H9 (cell line): ENCODE data around the gene SH2D3C. TPM values are rescaled to one million over a fixed set of nuclear protein-coding genes. Genes with fewer than 3 reads are reported as not detected.

Source experiments
- DNase-seq: peaks from one replicate; pipeline ENCODE4 v3.0.0-alpha.2; 2017
- H2AFZ ChIP-seq: one replicate; pipeline ENCODE4 v1.6.1; 2013; ENCODE audit warnings: mild to moderate bottlenecking, low read length, control low read depth, moderate library complexity
- H2AK5ac ChIP-seq: 2 replicates; pipeline ENCODE4 v1.6.1; 2013; ENCODE audit warnings: low read length, control low read depth, mixed read lengths; ENCODE audit not compliant: insufficient read length
- H2BK120ac ChIP-seq: one replicate; pipeline ENCODE4 v1.6.1; 2013; ENCODE audit warnings: low read depth, mild to moderate bottlenecking, low read length, control low read depth, inconsistent platforms; ENCODE audit not compliant: poor library complexity, severe bottlenecking
- H2BK12ac ChIP-seq: 2 replicates; pipeline ENCODE4 v1.6.1; 2013; ENCODE audit warnings: low read length, control low read depth, mixed read lengths, low read depth; ENCODE audit not compliant: insufficient read length
- H2BK15ac ChIP-seq: 2 replicates; pipeline ENCODE4 v1.6.1; 2013; ENCODE audit warnings: low read depth, low read length, control low read depth
- H2BK20ac ChIP-seq: one replicate; pipeline ENCODE4 v1.6.1; 2013; ENCODE audit warnings: low read depth, mild to moderate bottlenecking, low read length, control low read depth, inconsistent platforms; ENCODE audit not compliant: poor library complexity, severe bottlenecking
- H2BK5ac ChIP-seq: 2 replicates; pipeline ENCODE4 v1.6.1; 2013; ENCODE audit warnings: low read length, control low read depth, mixed read lengths; ENCODE audit not compliant: insufficient read length
- H3K14ac ChIP-seq: 2 replicates; pipeline ENCODE4 v1.6.1; 2013; ENCODE audit warnings: low read length, control low read depth; ENCODE audit not compliant: insufficient read depth
- H3K18ac ChIP-seq: 2 replicates; pipeline ENCODE4 v1.6.1; 2013; ENCODE audit warnings: low read depth, mild to moderate bottlenecking, mixed read lengths, low read length, control low read depth; ENCODE audit not compliant: insufficient read length
- H3K23ac ChIP-seq: 2 replicates; pipeline ENCODE4 v1.6.1; 2013; ENCODE audit warnings: low read length, control low read depth, mixed read lengths, low read depth; ENCODE audit not compliant: insufficient read length
- H3K23me2 ChIP-seq: 2 replicates; pipeline ENCODE4 v1.6.1; 2013; ENCODE audit warnings: low read depth, mild to moderate bottlenecking, mixed read lengths, low read length, control low read depth; ENCODE audit not compliant: insufficient read length, poor library complexity, severe bottlenecking
- H3K27ac ChIP-seq: 2 replicates; pipeline ENCODE4 v1.5.1; 2013; ENCODE audit warnings: low read length, control low read depth, mixed read lengths, low read depth; ENCODE audit not compliant: insufficient read length
- H3K27me3 ChIP-seq: 2 replicates; pipeline ENCODE4 v1.6.1; 2013; ENCODE audit warnings: low read length, control low read depth, inconsistent platforms; ENCODE audit not compliant: insufficient read depth
- H3K4ac ChIP-seq: 2 replicates; pipeline ENCODE4 v1.6.1; 2013; ENCODE audit warnings: low read depth, mild to moderate bottlenecking, control low read depth, inconsistent platforms, low read length, moderate library complexity
- H3K4me1 ChIP-seq: 2 replicates; pipeline ENCODE4 v1.6.1; 2013; ENCODE audit warnings: low read length, control low read depth, inconsistent platforms; ENCODE audit not compliant: insufficient read depth
- H3K4me2 ChIP-seq: 2 replicates; pipeline ENCODE4 v1.6.1; 2013; ENCODE audit warnings: low read length, control low read depth, mixed read lengths; ENCODE audit not compliant: insufficient read length, insufficient read depth
- H3K56ac ChIP-seq: 2 replicates; pipeline ENCODE4 v1.6.1; 2013; ENCODE audit warnings: low read depth, mild to moderate bottlenecking, mixed read lengths, low read length, control low read depth; ENCODE audit not compliant: insufficient read length
- H3K79me1 ChIP-seq: 2 replicates; pipeline ENCODE4 v1.6.1; 2013; ENCODE audit warnings: low read depth, mild to moderate bottlenecking, moderate library complexity, low read length, control low read depth, inconsistent platforms; ENCODE audit not compliant: insufficient read depth, poor library complexity, severe bottlenecking
- H3K79me2 ChIP-seq: 2 replicates; pipeline ENCODE4 v1.6.1; 2013; ENCODE audit warnings: low read length, control low read depth, inconsistent platforms; ENCODE audit not compliant: insufficient read depth
- H3K9ac ChIP-seq: 2 replicates; pipeline ENCODE4 v1.6.1; 2013; ENCODE audit warnings: low read length, control low read depth, mixed read lengths; ENCODE audit not compliant: insufficient read length; ENCODE audit errors: extremely low read depth
- H3K9me3 ChIP-seq: one replicate; pipeline ENCODE4 v1.6.1; 2013; ENCODE audit warnings: low read depth, low read length, inconsistent platforms; ENCODE audit not compliant: control insufficient read depth
- H3T11ph ChIP-seq: one replicate; pipeline ENCODE4 v1.6.1; 2013; ENCODE audit warnings: mild to moderate bottlenecking, low read length, control low read depth, inconsistent platforms
- H4K20me1 ChIP-seq: one replicate; pipeline ENCODE4 v1.6.1; 2013; ENCODE audit not compliant: control insufficient read depth, insufficient read length, insufficient read depth
- H4K5ac ChIP-seq: 2 replicates; pipeline ENCODE4 v1.6.1; 2013; ENCODE audit warnings: low read depth, mild to moderate bottlenecking, mixed read lengths, low read length, control low read depth; ENCODE audit not compliant: insufficient read length
- H4K8ac ChIP-seq: replicated peaks from 2 replicates; pipeline ENCODE4 v1.6.1; 2013; ENCODE audit warnings: low read length, control low read depth, mixed read lengths, low read depth; ENCODE audit not compliant: insufficient read length
- H4K91ac ChIP-seq: 2 replicates; pipeline ENCODE4 v1.6.1; 2013; ENCODE audit warnings: low read depth, mild to moderate bottlenecking, moderate library complexity, mixed read lengths, low read length, control low read depth; ENCODE audit not compliant: insufficient read length
- H3K27ac Mint-ChIP-seq, 3 experiments: 2 replicates in 2 of 3; 3 replicates in 1 of 3; pipeline ENCODE4 v1.8.0; 2020 to 2021; ENCODE audit warnings: mixed read lengths in 3 of 3, mild to moderate bottlenecking in 1 of 3, moderate library complexity in 1 of 3
- H3K27me3 Mint-ChIP-seq: 2 replicates; pipeline ENCODE4 v1.8.0; 2021; ENCODE audit warnings: low read depth, mild to moderate bottlenecking, moderate library complexity, mixed read lengths
- H3K36me3 Mint-ChIP-seq, 3 experiments: 2 replicates in 2 of 3; 3 replicates in 1 of 3; pipeline ENCODE4 v1.8.0; 2020 to 2021; ENCODE audit warnings: low read depth in 3 of 3, mixed read lengths in 3 of 3; ENCODE audit not compliant: insufficient read depth in 1 of 3
- H3K4me1 Mint-ChIP-seq, 2 experiments: 2 replicates each; pipeline ENCODE4 v1.8.0; 2020; ENCODE audit warnings: mixed read lengths in 2 of 2
- H3K4me3 Mint-ChIP-seq, 2 experiments: 2 replicates in 1 of 2; 3 replicates in 1 of 2; pipeline ENCODE4 v1.8.0; 2020 to 2021; ENCODE audit warnings: mild to moderate bottlenecking in 2 of 2, mixed read lengths in 2 of 2, moderate library complexity in 1 of 2
- H3K9me3 Mint-ChIP-seq, 2 experiments: 2 replicates in 1 of 2; 3 replicates in 1 of 2; pipeline ENCODE4 v1.8.0; 2020; ENCODE audit warnings: mild to moderate bottlenecking in 2 of 2, mixed read lengths in 2 of 2, moderate library complexity in 1 of 2
- CTCF ChIP-seq: fragments of 200-600 bp; sonication (generic); conservative IDR thresholded peaks from 3 replicates; pipeline ENCODE4 v1.8.0; 2021; ENCODE audit warnings: antibody characterized with exemption, mild to moderate bottlenecking
- WGBS: extraction: QIAGEN DNeasy Blood & Tissue Kit; methylation state at CpG from one replicate; pipeline ENCODE4 v1.1.7; 2013; ENCODE audit warnings: missing lambda C conversion rate, low lambda C conversion rate, mixed read lengths; ENCODE audit not compliant: insufficient read length; ENCODE audit errors: extremely low coverage; 5-methylcytosine and 5-hydroxymethylcytosine counted together
- total RNA-seq: library from RNA; stranded (reverse); gene quantifications from 2 replicates; pipeline ENCODE4 v1.2.1, GENCODE V29; 2021

Gene SH2D3C
- total RNA-seq, 1 experiment from 2014 or later: 1.7 TPM

GRCh38 chr9:127780126-127780885 lies 1.8 kb upstream of the SH2D3C start:
- Histone ChIP-seq H4K8ac (no peak overlapping the region), H2BK20ac (no peak overlapping the region), H3K27ac (no peak overlapping the region), H3K9me3 (no peaks in the 10 kb centered on the region), H3K23me2 (peaks cover 2% of the 10 kb centered on the region), H3K4ac (no peak overlapping the region), H2BK15ac (no peak overlapping the region), H3K27me3 (no peaks in the 10 kb centered on the region; the same call in 1 of the 2 replicates), H3K4me2 (no peak overlapping the region), H3K14ac (no peak overlapping the region; the same call in 1 of the 2 replicates), H3K79me2 (no peaks in the 10 kb centered on the region), H2BK5ac (no peak overlapping the region), H3K4me1 (no peaks in the 10 kb centered on the region; the same call in 1 of the 2 replicates), H3K9ac (no peak overlapping the region), H3K23ac (no peak overlapping the region), H4K20me1 (no peaks in the 10 kb centered on the region), H2BK120ac (no peak overlapping the region), H2AK5ac (no peak overlapping the region), H4K5ac (no peak overlapping the region), H2BK12ac (no peak overlapping the region), H2AFZ (no peak overlapping the region), H3K79me1 (no peaks in the 10 kb centered on the region), H3T11ph (no peak overlapping the region), H4K91ac (no peak overlapping the region), H3K18ac (no peak overlapping the region), H3K56ac (no peak overlapping the region)
- no peak for DNase-seq
- Mint-ChIP-seq H3K4me1 (peaks cover 9 to 38% of the 10 kb centered on the region in 2 experiments), H3K4me3 (no peak overlapping the region), H3K36me3 (no peaks in the 10 kb centered on the region), H3K27ac (no peak overlapping the region; a peak in 1 of 7 replicates), H3K9me3 (no peaks in the 10 kb centered on the region), H3K27me3 (peaks cover 6% of the 10 kb centered on the region)
- WGBS: no CpG with 5 or more reads among the region's 20 CpGs
- no peak for TF ChIP-seq CTCF
